ENCODE data around the gene SPSB3.

The SPSB3 gene

DNA sequence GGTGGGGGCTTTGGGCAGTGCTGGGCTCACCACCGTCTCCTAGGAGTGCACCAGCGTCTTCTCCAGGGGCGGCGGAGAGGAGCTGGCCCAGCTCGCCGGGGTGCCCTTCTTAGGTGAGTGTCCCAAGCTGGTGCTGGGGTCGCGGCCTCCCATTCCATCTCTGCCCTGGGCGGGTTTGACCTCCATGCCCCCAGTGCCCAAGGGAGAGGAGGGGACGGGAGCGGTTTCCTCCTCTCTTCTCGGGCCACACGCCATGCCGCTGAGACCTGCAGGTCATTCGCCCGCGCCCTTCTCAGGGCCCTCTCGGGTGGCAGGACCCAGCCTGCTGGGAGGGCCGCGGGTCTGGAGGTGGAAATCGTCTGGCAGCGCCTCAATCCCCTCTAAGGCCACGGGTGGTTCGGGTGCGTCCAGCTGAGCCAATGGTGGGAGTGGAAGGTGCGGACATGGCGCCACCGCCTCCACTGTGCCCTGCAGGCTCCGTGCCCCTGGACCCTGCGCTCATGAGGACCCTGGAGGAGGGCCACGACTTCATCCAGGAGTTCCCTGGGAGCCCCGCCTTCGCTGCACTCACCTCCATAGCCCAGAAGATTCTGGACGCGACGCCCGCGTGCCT lies 5.8 kb upstream of the SPSB3 start:
- DNase-seq (ENCODE audit: low read depth): no peak
- no peak for TF ChIP-seq CTCF (conservative IDR thresholded peaks at IDR 0.05; ENCODE audit: low read length)
- no peak overlapping the region for H3K4me3 ChIP-seq (ENCODE audit: low read length)

GRCh38 chr16:1787322-1788094 lies 5.1 kb upstream of the SPSB3 start:
- no peak for DNase-seq (ENCODE audit: low read depth)
- TF ChIP-seq CTCF (conservative IDR thresholded peaks at IDR 0.05; ENCODE audit: low read length): no peak
- H3K4me3 ChIP-seq (ENCODE audit: low read length): no peak overlapping the region

- H3K4me3 ChIP-seq (ENCODE audit: low read length): no peak overlapping the region
- no peak for DNase-seq (ENCODE audit: low read depth)
Observed at GRCh38 chr16:1787056-1787321, 4.6 kb upstream of the SPSB3 start.

DNA sequence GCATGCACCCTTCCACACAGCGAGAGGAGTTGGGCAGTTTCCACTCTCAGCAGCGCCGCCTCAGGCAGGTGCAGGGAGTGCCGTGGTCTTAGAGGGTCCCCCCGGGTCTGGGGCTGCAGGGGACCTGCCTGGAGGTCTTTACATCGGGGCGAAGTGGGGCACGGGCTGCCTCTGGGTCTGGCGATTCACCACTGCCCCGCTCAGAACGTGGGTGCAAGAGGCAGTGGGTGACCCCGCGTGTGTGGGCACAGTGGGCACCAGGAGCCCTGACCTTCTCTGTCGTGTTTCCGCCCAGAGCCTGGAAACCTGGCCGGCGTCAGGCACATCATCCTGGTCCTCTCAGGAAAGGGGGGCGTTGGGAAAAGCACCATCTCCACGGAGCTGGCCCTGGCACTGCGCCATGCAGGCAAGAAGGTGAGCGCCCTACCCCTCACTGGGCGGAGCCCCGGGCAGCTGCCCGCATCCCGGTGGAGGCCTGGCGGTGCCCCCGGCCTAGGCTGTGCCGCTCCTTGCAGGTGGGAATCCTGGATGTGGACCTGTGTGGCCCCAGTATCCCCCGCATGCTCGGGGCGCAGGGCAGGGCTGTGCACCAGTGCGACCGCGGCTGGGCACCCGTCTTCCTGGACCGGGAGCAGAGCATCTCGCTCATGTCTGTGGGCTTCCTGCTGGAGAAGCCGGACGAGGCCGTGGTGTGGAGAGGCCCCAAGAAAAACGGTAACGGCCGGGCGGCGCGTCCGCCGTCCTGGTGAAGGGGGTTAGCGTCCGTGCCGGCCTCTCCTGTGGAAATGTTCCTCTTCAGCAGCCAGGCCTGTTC lies 4.1 kb upstream of the SPSB3 start:
- TF ChIP-seq CTCF (conservative IDR thresholded peaks at IDR 0.05; ENCODE audit: low read length): no peak
- H3K4me3 ChIP-seq (ENCODE audit: low read length): no peak overlapping the region
- no peak for DNase-seq (ENCODE audit: low read depth)

More at GRCh38 chr16:1787056-1787321, 4.6 kb upstream of the SPSB3 start:
- TF ChIP-seq CTCF (conservative IDR thresholded peaks at IDR 0.05; ENCODE audit: low read length): no peak

GRCh38 chr16:1785846-1786170 lies 3.4 kb upstream of the SPSB3 start:
- no peak for TF ChIP-seq CTCF (conservative IDR thresholded peaks at IDR 0.05; ENCODE audit: low read length)
- DNase-seq (ENCODE audit: low read depth): no peak
- H3K4me3 ChIP-seq (ENCODE audit: low read length): no peak overlapping the region

GRCh38 chr16:1784977-1785845 lies 2.8 kb upstream of the SPSB3 start:
- no peak overlapping the region for H3K4me3 ChIP-seq (ENCODE audit: low read length)
- DNase-seq (ENCODE audit: low read depth): no peak
- no peak for TF ChIP-seq CTCF (conservative IDR thresholded peaks at IDR 0.05; ENCODE audit: low read length)

All from AG10803 (cell line).